Sciatic nerve (tissue), 2 donors: Measurements from ENCODE around the gene SNX13. TPM values are rescaled to one million over a fixed set of nuclear protein-coding genes. Genes with fewer than 3 reads are reported as not detected.
A peak's percentile ranks its signal among the peaks of the same experiment; 100 is the strongest.

Experiments used
- ATAC-seq: fragments of 200-7000 bp; cut with Tn5 transposase; one replicate; pipeline ENCODE4 v1.9.1; 2020; ENCODE audit warnings: mild to moderate bottlenecking, moderate library complexity
- DNase-seq: peaks from one replicate; pipeline ENCODE4 v3.0.0-alpha.2; 2020; ENCODE audit warnings: low spot score
- intact Hi-C: fragments of 100-400 bp; cut with DNase I; formaldehyde crosslinking; loops from one replicate; pipeline ENCODE4 v1.14.2; 2022
- total RNA-seq: library from RNA; stranded (reverse); fragmentation: NEBNext Ultra II Directional; extraction: Animal tissue kit (Norgen Biotek cat#: 25700); gene quantifications from one replicate; pipeline ENCODE4 v1.2.1, GENCODE V29; 2021
- donor health status: DM: no; HTN: no; CAD: no.
- donor health status: DM: no; HTN: no; CAD: no.

The SNX13 gene, protein sequence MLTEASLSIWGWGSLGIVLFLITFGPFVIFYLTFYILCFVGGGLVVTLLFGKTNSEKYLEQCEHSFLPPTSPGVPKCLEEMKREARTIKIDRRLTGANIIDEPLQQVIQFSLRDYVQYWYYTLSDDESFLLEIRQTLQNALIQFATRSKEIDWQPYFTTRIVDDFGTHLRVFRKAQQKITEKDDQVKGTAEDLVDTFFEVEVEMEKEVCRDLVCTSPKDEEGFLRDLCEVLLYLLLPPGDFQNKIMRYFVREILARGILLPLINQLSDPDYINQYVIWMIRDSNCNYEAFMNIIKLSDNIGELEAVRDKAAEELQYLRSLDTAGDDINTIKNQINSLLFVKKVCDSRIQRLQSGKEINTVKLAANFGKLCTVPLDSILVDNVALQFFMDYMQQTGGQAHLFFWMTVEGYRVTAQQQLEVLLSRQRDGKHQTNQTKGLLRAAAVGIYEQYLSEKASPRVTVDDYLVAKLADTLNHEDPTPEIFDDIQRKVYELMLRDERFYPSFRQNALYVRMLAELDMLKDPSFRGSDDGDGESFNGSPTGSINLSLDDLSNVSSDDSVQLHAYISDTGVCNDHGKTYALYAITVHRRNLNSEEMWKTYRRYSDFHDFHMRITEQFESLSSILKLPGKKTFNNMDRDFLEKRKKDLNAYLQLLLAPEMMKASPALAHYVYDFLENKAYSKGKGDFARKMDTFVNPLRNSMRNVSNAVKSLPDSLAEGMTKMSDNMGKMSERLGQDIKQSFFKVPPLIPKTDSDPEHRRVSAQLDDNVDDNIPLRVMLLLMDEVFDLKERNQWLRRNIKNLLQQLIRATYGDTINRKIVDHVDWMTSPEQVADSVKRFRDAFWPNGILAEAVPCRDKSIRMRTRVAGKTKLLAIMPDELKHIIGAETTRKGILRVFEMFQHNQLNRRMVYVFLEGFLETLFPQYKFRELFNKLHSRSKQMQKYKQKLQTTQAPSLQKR
- total RNA-seq = 65.4 TPM

DNA sequence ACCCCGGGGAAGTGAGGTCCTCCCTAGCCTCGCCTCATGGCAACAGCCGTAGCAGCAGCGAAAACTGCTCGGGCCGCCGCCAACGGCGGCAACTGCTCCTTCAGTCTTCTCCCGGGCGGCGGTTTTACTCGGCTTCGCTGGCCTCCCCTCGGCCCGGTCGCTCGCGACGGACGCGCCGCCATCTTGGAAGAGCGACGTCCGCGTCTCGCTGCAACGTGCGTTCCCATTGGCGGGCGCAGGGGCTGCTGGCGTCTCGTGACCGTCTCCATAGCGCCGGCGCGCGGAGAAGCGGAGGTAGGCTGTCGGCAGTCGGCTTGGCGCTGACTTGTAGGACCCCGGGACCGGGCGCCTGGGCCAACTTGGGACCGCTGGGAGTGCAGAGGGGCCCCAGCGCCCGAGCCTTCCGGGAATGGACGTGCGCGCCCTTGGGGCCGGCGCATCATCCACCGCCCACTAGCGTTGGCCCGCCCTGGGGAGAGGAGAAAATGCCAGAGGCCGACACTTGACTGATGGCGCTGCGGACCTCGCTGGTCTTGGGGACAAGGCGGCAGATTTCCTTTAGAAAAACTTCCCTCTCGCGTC, at the start of gene SNX13:
TSS of gene SNX13 (minus strand) at position 193 of the 582 bp plus-strand sequence. CDS start 199 bp downstream, outside the sequence.
- intact Hi-C loops = no loop called here
- ATAC-seq = peak; percentile 99
- DNase-seq = peak; percentile 96

- DNase-seq (no peak), ATAC-seq (no peak)
- intact Hi-C loops = no loop called here
Measured at GRCh38 chr7:17989546-17989945, 49.3 kb upstream of the SNX13 start.

GRCh38 chr7:17988858-17989257, 48.6 kb upstream of the SNX13 start:
- intact Hi-C loops = no loop called here
- DNase-seq (no peak), ATAC-seq (no peak)

DNA sequence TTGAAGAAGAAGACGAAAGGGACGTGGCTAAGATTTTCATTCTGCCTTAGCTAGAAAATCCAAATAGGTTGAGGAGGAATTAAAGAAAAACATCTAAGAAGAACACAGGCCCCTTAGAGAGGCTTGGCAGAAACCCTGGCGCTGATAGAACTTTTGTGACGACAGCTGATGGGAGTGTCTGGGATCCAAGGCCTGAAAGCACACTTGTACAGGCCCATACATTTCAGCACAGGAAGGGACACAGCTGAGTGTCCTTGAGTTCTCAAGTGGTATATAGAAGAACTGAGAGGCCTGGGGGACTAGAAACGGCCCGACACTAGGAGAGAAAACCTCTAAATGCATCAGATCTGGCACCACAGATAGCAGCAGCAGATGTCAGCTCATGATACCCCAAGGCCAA, 47.8 kb upstream of the SNX13 start:
- intact Hi-C loops = no loop called here
- no peak for ATAC-seq

GRCh38 chr7:17986851-17987250, 46.6 kb upstream of the SNX13 start:
- ATAC-seq = no peak
- intact Hi-C loops = no loop called here
- no peak for DNase-seq

More for the DNA sequence above, 47.8 kb upstream of the SNX13 start:
- DNase-seq = no peak

DNA sequence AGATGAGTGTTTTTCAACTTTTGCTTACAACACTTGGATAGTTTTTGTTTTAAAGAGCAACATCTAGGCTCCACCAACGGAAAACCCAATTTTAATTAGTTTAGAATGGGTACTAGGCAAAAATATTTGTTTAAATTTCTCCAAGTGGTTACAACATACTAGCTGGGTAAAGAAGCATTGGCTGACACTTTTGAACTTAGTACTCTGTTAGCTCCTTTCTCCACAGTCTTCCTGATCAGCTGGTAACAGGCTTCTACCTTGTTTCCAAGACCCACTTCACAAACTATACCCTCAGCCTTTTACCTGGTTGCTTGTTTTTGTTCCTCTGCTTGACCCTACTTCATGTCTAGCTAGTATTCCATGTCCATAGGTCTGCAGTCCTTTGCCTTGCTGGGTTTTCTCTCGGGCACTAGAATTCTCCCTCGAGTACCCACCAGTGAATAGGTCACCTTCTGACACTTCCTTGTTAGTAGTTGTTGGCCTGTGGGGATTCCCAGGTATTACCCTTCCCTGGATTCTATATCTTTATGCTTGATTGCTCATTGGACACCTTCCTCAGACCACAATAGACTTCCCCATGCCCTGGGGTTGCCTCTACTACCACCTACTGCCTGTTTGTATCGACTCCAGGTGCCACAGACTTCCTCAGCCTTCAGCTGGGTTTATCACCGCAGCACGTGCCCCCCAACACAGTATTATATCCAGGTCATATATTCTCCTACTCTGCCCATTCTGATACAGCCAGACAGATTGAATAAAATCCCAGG, 45.4 kb upstream of the SNX13 start:
- ATAC-seq = no peak
- no peak for DNase-seq
- intact Hi-C loops = no loop called here

DNA sequence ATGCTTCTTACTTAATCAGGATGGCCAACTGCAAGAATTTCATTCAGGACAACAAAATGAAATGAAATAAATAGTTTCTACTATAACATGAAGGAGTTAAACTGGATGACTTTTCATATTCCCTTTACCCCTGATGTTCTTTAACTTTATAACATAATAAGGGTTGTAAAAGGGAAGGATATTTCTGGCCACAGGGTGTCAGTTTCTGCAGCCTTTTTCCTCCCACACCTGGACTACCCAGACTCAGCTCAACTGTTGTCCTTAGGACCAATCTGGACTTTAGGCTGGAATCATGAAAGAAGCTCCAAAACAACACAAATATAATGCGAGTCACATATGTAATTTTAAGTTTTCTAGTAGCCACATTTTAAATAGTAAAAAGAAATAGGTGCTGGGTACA, 44.0 kb upstream of the SNX13 start:
- intact Hi-C loops = no loop called here
- DNase-seq (no peak), ATAC-seq (no peak)

- DNase-seq (no peak), ATAC-seq (no peak)
- intact Hi-C loops = no loop called here
Measured at GRCh38 chr7:17983221-17984062, 43.1 kb upstream of the SNX13 start.

DNA sequence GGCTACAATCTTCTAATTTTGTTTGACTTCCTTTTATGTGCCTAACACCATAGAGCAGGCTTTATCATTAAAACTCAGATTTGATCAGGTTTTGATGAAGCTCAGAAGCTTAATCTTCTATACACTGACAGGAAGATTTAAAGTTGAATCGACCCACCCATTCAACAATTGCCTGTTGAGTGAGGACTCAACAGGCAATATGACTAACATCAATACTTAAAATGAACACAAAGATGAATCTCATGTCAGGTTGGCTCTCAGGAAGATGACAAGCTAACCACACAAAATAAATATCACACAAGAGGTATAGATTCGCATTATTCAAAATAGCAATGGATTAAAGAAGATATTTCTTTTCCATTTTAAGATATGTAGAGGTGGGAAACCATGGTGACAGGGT, 36.7 kb upstream of the SNX13 start:
- intact Hi-C loops = no loop called here
- ATAC-seq = no peak

GRCh38 chr7:17971411-17971810, 31.1 kb upstream of the SNX13 start:
- DNase-seq (no peak), ATAC-seq (no peak)
- intact Hi-C loops = no loop called here

More for the DNA sequence above, 36.7 kb upstream of the SNX13 start:
- no peak for DNase-seq

DNA sequence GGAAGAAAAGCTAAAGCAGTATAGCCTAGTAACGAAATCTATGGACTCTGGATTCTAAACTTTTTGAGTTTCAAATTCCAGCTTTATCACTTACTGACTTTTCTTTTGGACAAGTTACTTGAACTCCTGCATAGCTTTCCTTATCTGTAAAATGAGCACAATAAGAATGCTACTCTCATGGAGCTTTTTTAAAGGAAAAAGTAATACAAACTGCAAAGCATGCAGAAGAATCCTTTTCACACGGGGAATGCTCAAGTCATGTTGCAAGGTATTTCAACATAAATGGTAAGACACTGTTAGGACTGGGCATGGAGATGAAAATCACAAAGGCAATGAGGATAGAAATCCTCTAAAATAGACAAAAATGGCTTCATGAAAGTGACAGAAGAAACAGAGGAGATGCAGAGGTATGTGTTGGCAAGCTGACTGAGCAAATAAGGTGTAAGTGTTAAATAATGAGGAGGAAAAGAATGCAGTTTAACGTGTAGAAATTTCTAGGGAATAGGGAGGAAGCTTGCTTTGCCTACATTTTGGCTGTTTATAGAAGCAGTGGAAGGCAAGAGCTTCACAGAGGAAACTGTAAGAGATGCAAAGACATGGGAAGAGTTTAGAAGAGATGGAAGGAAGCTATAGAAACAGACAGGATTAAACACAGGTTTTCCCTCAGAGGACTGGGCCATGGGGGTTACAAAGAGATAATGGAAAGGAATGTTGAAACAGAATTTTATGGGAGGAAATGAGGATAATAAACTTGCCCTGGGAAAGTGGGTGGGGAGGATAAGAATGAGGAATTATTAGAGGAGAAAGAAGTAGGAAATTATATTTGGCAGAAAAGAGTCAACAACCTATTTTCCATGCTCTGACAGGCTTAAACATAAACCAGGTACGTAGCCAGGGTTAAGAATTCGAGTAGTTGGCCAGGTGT, 28.8 kb upstream of the SNX13 start:
- no peak for DNase-seq
- no peak for ATAC-seq
- intact Hi-C loops = no loop called here

DNA sequence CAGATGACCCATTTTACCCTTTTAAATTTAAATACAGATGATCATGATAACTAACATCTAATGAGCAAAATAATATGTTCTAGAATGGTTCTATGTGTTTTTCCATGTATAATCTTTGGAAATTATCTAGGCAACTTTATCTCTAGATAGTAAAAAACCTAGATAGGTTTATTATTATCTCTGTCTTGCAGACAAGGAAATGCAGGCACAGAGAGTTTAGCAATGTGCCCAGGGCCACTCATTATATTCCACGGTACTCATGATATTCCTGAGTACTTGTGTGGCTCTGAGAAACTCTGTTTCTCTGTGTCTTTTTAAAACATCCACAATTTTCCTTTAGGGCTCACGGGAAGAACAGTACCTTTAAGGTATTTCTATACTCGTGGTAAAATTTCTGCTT, 26.4 kb upstream of the SNX13 start:
- no peak for ATAC-seq
- intact Hi-C loops = no loop called here
- DNase-seq = no peak

- intact Hi-C loops = no loop called here
- ATAC-seq (no peak), DNase-seq (no peak)
Measured at GRCh38 chr7:17965603-17966002, 25.3 kb upstream of the SNX13 start.

- DNase-seq = no peak
- ATAC-seq = no peak
- intact Hi-C loops = no loop called here
Measured at GRCh38 chr7:17963281-17963680, 23.0 kb upstream of the SNX13 start.

DNA sequence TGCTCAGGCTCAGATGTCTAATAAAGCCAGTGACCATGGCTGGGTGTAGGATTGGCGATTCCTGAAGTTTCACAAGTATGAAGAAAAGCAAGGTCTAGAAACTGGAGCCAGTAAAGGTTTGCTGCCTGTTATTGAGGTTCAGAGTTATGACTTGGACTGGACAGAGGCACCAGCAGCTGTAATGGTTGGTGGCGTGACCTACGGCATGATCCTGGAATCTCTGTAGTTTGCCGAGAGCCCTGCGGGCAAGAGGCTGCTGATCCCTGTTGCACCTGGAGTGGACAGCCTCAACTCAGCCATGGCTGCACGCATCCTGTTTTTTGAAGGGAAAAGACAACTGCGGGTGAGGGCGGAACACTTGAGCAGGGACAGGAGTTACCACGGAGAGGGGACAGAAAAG, 22.4 kb upstream of the SNX13 start:
- ATAC-seq = no peak
- DNase-seq = no peak
- intact Hi-C loops = no loop called here

DNA sequence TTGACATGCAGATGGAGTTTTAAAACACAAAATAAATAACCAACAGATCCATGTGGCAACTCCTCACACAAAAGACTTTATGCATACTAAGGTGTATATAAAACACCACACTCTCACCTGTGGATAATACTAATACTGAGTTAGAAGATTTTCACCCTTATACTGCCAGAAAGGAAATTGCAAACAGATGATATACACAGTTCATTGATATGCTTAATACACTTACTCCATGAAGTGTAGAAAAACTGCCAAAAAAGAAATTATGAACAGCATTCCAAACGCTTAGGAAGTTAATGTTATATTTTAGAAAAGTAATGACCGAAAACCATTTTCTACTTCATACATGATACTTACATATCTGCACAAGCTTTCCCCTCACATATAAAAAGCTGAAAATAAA, 17.6 kb upstream of the SNX13 start:
- ATAC-seq = no peak
- DNase-seq = no peak

GRCh38 chr7:17952387-17952786, 12.1 kb upstream of the SNX13 start:
- DNase-seq (no peak), ATAC-seq (no peak)
- intact Hi-C loops = no loop called here

More for the DNA sequence above, 17.6 kb upstream of the SNX13 start:
- intact Hi-C loops = no loop called here
